Stimulated activated CD8-positive, alpha-beta memory T cell treated with anti-CD3 and anti-CD28 coated beads, Interleukin-4, amount 100 ng/mL, for 24 hours (primary cell): ENCODE results near the gene LTBP2.
"Not testable (repeated sequence)": the region's sequence is repeated elsewhere in the genome, so short reads cannot be mapped to it uniquely, and the experiment has no call there.

Experiments used
- DNase-seq: peaks from one replicate; pipeline ENCODE4 v3.0.0-alpha.2; 2020; ENCODE audit warnings: low read depth

The LTBP2 gene

GRCh38 chr14:74551001-74551400 lies 61.0 kb downstream of the LTBP2 start:
- no peak for DNase-seq

- DNase-seq = no peak
Observed at GRCh38 chr14:74550071-74550470, 62.0 kb downstream of the LTBP2 start.

GRCh38 chr14:74549588-74549987 lies 62.4 kb downstream of the LTBP2 start:
- no peak for DNase-seq

- DNase-seq = no peak
Observed at GRCh38 chr14:74548881-74549280, 63.2 kb downstream of the LTBP2 start.

GRCh38 chr14:74547331-74547927 lies 64.6 kb downstream of the LTBP2 start:
- DNase-seq = no peak

GRCh38 chr14:74546416-74546815 lies 65.6 kb downstream of the LTBP2 start:
- DNase-seq = no peak

- no peak for DNase-seq
Observed at GRCh38 chr14:74545386-74545785, 66.7 kb downstream of the LTBP2 start.

- DNase-seq = no peak
Observed at GRCh38 chr14:74543771-74544438, 68.1 kb downstream of the LTBP2 start.

GRCh38 chr14:74542056-74542685 lies 69.9 kb downstream of the LTBP2 start:
- no peak for DNase-seq

GRCh38 chr14:74541225-74541624 lies 70.8 kb downstream of the LTBP2 start:
- DNase-seq = no peak

- no peak for DNase-seq
Observed at GRCh38 chr14:74539503-74539902, 72.5 kb downstream of the LTBP2 start.

- DNase-seq = no peak
Observed at GRCh38 chr14:74538411-74539391, 73.3 kb downstream of the LTBP2 start.

- not testable (repeated sequence) for DNase-seq
Observed at GRCh38 chr14:74536336-74536735, 75.7 kb downstream of the LTBP2 start.

GRCh38 chr14:74535756-74536325 lies 76.2 kb downstream of the LTBP2 start:
- DNase-seq = no peak

- no peak for DNase-seq
Observed at GRCh38 chr14:74533576-74533975, 78.5 kb downstream of the LTBP2 start.

- DNase-seq = no peak
Observed at GRCh38 chr14:74532246-74532645, 79.8 kb downstream of the LTBP2 start.

- DNase-seq = no peak
Observed at GRCh38 chr14:74531467-74531866, 80.6 kb downstream of the LTBP2 start.

GRCh38 chr14:74531006-74531405 lies 81.0 kb downstream of the LTBP2 start:
- no peak for DNase-seq

- DNase-seq = no peak
Observed at GRCh38 chr14:74528886-74529285, 83.2 kb downstream of the LTBP2 start.

- no peak for DNase-seq
Observed at GRCh38 chr14:74528406-74528805, 83.6 kb downstream of the LTBP2 start.

GRCh38 chr14:74527736-74528280 lies 84.2 kb downstream of the LTBP2 start:
- DNase-seq = no peak
